SW480 (cell line): ENCODE data around the gene ZNF43.
"Not testable (repeated sequence)": the region's sequence is repeated elsewhere in the genome, so short reads cannot be mapped to it uniquely, and the experiment has no call there.

ENCODE experiments used
- DNase-seq: peaks from one replicate; pipeline ENCODE4 v3.0.0-alpha.2; 2016; ENCODE audit warnings: low spot score

Gene ZNF43

DNA sequence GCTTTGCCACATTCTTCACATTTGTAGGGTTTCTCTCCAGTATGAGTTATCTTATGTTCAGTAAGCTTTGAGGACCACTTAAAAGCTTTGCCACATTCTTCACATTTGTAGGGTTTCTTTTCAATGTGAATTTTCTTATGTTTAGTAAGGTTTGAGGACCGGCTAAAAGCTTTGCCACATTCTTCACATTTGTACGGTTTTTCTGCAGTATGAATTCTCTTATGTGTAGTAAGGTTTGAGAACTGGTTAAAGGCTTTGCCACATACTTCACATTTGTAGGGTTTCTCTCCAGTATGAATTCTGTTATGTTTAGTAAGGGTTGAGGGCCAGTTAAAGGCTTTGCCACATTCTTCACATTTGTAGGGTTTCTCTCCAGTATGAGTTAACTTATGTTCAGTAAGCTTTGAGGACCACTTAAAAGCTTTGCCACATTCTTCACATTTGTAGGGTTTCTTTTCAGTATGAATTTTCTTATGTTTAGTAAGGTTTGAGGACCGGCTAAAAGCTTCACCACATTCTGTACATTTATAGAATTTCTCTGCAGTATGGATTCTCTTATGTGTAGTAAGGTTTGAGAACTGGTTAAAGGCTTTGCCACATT lies 27.5 kb downstream of the ZNF43 start:
- not testable (repeated sequence) for DNase-seq

DNA sequence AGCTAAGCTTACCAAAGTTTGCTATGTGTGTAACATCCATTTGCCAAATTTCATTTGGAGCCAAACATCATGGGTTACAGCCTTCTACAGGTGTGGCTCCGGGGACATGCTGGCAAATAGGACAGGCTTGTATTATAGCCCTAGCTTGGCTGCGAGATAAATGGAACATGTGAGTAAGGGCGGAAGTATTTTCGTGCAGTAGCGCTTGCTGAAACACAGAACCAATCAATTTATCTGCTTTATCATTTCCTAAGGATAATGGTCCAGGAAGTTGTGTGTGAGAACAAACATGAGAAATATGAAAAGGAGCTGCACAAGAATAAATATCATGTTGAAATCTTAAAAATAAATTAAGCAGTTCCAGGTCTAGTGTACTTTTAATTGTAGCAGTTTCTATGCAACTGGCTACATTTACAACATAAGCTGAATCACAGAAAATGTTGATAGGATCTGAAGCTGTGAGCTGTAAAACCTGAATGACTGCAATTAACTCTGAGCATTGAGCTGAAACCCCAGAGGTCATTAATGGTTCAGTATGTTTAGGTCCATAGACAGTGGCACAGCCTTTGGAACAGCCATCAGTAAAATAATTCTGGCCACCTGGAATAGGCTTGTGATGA lies 46.4 kb downstream of the ZNF43 start:
- no peak for DNase-seq

DNA sequence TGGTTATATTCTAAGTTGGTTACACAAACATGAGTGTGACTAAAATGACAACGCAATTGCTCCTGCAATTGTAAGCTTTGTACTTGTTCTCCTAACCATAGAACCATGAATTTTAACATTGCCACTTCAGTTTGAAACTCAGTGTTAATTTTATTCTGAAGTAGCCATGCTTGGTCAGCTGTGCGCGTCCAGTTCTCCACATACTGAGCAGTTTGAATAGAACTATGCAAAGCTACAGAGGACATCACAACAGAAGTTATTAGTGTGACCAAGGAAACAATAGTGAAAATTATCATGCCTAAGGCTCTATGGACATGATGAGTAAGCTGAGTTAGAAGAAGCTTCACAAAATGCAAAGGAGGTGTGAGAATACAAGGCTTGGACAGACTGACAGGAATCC lies 49.0 kb downstream of the ZNF43 start:
- DNase-seq = no peak

DNA sequence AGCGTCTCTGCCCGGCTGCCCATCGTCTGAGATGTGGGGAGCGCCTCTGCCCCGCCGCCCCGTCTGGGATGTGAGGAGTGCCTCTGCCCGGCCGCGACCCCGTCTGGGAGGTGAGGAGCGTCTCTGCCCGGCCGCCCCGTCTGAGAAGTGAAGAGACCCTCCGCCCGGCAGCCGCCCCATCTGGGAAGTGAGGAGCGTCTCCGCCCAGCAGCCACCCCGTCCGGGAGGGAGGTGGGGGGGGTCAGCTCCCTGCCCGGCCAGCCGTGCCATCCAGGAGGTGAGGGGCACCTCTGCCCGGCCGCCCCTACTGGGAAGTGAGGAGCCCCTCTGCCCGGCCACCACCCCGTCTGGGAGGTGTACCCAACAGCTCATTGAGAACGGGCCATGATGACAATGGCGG lies 60.2 kb downstream of the ZNF43 start:
- not testable (repeated sequence) for DNase-seq

DNA sequence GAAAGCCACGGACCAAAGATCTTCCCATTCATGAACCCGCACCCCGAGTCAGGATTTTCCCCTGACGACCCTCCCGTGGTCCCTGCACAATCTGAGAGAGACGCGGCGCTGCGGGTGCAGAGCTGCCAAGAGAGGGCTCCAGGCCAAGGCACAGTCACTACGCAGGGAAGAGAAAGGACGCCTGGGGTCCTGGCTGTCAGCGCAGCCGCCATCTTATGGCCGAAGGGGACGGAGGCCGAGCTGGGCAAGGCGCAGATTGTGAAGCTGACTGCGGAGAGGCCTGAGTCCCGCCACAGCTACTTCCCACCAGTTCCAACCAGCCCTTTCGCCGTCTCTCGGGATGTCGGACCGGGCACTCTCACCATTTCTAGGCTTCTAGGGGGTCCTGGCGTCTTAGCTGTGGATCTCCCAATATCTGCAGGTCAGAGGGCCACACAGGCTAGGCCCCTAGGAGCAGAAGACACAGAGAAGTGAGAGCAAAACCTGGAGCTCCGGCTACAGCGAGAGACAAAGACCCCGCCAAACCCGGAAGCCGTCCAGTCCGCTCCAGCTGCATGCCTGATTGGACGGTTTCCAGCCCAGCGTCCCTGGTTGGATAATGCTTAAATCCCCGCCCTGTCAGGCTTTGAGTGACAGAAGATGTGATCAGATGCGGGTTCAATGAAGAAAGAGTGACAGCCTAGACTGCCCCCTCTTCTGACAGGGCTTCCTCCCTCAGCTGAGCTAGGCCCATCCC lies 68.7 kb downstream of the ZNF43 start, which contains the start of gene ZNF100:
Gene ZNF100 (minus strand): TSS at position 515 of the 736 bp plus-strand sequence. CDS start 150 bp downstream, at position 365.
- peak; percentile 61 for DNase-seq

DNA sequence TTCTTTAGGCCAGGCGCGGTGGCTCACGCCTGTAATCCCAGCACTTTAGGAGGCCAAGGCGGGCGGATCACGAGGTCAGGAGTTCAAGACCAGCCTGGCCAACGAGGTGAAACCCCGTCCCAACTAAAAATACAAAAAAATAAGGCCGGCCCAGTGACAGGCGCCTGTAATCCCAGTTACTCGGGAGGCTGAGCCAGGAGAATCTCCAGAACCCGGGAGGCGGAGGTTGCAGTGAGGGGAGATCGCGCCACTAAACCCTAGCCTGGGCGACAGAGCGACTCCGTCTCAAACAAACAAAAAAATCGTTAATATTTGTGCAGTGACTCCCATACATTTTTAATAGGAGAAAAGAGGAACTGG lies 69.3 kb downstream of the ZNF43 start:
- DNase-seq = not testable (repeated sequence)

DNA sequence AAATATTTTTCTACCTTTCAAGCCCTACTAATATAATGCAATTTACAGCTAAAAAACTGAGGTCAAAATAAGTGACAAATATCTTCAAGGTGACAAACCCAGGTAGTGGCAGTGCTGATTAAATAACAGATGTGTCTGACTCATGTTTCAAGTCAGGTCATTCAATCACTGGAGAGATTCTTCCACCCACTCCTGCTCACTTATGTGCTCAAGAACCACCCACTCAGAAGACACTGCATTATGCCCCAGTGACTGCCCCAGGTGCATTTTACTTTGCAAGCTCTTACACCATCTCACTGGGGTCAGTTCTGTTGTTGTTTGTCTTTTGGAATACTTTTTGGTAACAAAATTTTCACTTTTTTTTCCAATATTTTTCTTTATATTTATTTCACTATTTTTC lies 70.8 kb downstream of the ZNF43 start:
- no peak for DNase-seq

DNA sequence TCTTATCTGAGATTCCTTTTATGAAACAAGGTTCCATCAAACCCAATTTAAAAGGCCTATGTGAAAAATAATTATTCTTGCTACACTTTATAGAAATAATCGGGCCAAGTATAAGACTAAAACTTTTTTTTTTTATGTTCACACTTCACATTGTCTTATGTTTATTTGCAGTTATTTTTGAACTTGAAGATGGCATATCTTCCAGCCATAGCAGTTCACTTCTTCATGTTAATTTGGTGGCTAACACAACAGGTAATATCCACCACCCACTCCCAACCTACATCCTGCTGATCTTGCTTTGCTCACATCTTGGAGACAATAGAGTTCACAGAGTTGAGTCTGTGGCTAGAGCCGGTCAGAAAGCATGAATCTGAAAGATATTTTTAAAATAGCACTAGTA lies 74.4 kb downstream of the ZNF43 start:
- DNase-seq = not testable (repeated sequence)

DNA sequence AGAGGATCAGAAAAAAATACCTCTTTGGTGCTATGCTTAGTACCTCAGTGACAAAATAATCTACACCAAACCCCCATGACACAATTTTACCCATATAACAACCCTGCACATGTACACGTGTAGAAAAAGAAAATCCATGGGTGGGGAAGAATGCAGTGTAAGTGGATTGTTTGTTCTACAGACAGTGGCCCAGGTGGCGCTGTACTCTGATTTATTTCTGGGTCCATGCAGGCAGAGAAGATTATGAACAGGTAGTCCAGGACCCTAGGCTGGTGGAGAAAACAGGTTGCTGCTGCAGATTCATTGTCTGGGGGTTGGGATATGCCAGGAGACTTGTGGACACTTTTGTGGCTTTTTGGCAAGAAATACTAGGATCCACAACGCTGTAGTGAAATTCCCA lies 77.7 kb downstream of the ZNF43 start:
- DNase-seq = no peak

DNA sequence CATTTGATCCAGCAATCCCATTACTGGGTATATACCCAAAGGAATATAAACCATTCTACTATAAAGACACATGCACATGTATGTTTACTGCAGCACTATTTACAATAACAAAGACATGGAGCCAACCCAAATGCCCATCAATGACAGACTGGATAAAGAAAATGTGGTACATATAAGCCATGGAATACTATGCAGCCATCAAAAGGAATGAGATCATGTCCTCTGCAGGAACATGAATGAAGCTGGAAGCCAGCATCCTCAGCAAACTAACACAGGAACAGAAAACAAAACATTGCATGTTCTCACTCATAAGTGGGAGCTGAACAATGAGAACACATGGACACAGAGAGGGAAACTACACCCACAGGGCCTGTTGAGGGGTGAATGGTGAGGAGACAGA lies 80.4 kb downstream of the ZNF43 start:
- not testable (repeated sequence) for DNase-seq
